HG02840 (cell line): ENCODE data around the gene CACNA1D.
"Not testable (repeated sequence)": the region's sequence is repeated elsewhere in the genome, so short reads cannot be mapped to it uniquely, and the experiment has no call there.

Source experiments
- ATAC-seq: cut with Tn5 transposase; IDR thresholded peaks from one replicate; pipeline ENCODE4 v1.9.1; 2021; ENCODE audit warnings: mild to moderate bottlenecking, moderate library complexity, moderate number of reproducible peaks; ENCODE audit not compliant: unreplicated experiment, low FRiP score

The CACNA1D gene

GRCh38 chr3:53570081-53570480 is 75.7 kb downstream of the CACNA1D start:
- ATAC-seq = no peak

GRCh38 chr3:53570709-53571108 is 76.3 kb downstream of the CACNA1D start:
- ATAC-seq = no peak

- no peak for ATAC-seq
These were observed 76.9 kb downstream of the CACNA1D start for GRCh38 chr3:53571264-53571663.

- not testable (repeated sequence) for ATAC-seq
These were observed 77.8 kb downstream of the CACNA1D start for GRCh38 chr3:53572184-53572583.

- no peak for ATAC-seq
These were observed 83.1 kb downstream of the CACNA1D start for GRCh38 chr3:53577506-53577905.

GRCh38 chr3:53579636-53580035 is 85.2 kb downstream of the CACNA1D start:
- no peak for ATAC-seq

- no peak for ATAC-seq
These were observed 87.3 kb downstream of the CACNA1D start for GRCh38 chr3:53581671-53582070.

GRCh38 chr3:53583161-53583690 is 88.8 kb downstream of the CACNA1D start:
- no peak for ATAC-seq

- no peak for ATAC-seq
These were observed 90.6 kb downstream of the CACNA1D start for GRCh38 chr3:53585049-53585448.

- ATAC-seq = no peak
These were observed 91.2 kb downstream of the CACNA1D start for GRCh38 chr3:53585627-53586026.

GRCh38 chr3:53588122-53588521 is 93.7 kb downstream of the CACNA1D start:
- no peak for ATAC-seq

- ATAC-seq = no peak
These were observed 94.8 kb downstream of the CACNA1D start for GRCh38 chr3:53589201-53589600.

GRCh38 chr3:53589806-53590205 is 95.4 kb downstream of the CACNA1D start:
- ATAC-seq = no peak

- no peak for ATAC-seq
These were observed 96.2 kb downstream of the CACNA1D start for GRCh38 chr3:53590606-53591005.

- no peak for ATAC-seq
These were observed 97.2 kb downstream of the CACNA1D start for GRCh38 chr3:53591646-53592045.

GRCh38 chr3:53592862-53593261 is 98.5 kb downstream of the CACNA1D start:
- no peak for ATAC-seq

- ATAC-seq = no peak
These were observed 99.2 kb downstream of the CACNA1D start for GRCh38 chr3:53593611-53594010.

- ATAC-seq = no peak
These were observed 99.9 kb downstream of the CACNA1D start for GRCh38 chr3:53594276-53594675.

GRCh38 chr3:53595660-53596059 is 101.2 kb downstream of the CACNA1D start:
- ATAC-seq = no peak

- no peak for ATAC-seq
These were observed 102.9 kb downstream of the CACNA1D start for GRCh38 chr3:53597136-53597915.

GRCh38 chr3:53599771-53600170 is 105.4 kb downstream of the CACNA1D start:
- ATAC-seq = no peak

GRCh38 chr3:53602866-53603265 is 108.5 kb downstream of the CACNA1D start:
- ATAC-seq = no peak
